Coronary artery (tissue), 2 donors: ENCODE results near the gene TINCR.
A peak's percentile ranks its signal among the peaks of the same experiment; 100 is the strongest.

Experiments used
- DNase-seq: peaks from one replicate; pipeline ENCODE4 v3.0.0-alpha.2; 2017; ENCODE audit warnings: low spot score
- H3K27ac ChIP-seq, 2 donors: fragments of 200-600 bp; sonication (generic); one replicate each; pipeline ENCODE4 v1.5.1; 2016 to 2019
- H3K4me3 ChIP-seq: fragments of 200-600 bp; sonication (generic); 2 replicates; pipeline ENCODE4 v1.5.1; 2016; ENCODE audit warnings: mild to moderate bottlenecking, moderate library complexity
- TF ChIP-seq, protein P1 (sequence below): fragments of 200-600 bp; sonication (generic); IDR thresholded peaks from one replicate; pipeline ENCODE4 v1.5.1; 2019; ENCODE audit warnings: antibody characterized with exemption

Gene TINCR

DNA sequence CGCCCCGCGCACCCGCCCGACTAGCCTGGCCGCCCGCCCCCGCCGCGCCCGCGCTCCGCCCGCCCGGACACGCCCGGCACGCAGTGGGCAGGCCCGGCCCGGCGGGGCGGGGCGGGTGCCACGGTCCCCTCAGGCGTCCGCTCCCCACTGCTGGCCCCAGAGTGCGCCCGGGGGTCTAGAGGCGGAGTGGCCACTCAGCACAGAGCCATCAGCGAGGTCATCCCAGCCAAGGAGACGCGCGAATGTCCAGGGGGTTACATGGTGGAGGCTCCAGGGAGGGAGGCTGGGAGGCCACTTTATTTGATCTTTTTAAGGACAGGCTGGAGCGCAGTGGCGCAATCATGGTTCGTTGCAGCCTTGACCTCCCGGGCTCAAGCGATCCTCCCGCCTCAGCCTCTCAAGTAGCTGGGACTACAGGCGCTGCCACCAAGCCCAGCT, 236 bp upstream of the TINCR start:
- no peak for DNase-seq
- Histone ChIP-seq H3K4me3 (peak overlapping the region; percentile 54), H3K27ac (no peak overlapping the region)
- TF ChIP-seq, protein P1, sequence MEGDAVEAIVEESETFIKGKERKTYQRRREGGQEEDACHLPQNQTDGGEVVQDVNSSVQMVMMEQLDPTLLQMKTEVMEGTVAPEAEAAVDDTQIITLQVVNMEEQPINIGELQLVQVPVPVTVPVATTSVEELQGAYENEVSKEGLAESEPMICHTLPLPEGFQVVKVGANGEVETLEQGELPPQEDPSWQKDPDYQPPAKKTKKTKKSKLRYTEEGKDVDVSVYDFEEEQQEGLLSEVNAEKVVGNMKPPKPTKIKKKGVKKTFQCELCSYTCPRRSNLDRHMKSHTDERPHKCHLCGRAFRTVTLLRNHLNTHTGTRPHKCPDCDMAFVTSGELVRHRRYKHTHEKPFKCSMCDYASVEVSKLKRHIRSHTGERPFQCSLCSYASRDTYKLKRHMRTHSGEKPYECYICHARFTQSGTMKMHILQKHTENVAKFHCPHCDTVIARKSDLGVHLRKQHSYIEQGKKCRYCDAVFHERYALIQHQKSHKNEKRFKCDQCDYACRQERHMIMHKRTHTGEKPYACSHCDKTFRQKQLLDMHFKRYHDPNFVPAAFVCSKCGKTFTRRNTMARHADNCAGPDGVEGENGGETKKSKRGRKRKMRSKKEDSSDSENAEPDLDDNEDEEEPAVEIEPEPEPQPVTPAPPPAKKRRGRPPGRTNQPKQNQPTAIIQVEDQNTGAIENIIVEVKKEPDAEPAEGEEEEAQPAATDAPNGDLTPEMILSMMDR = no peak

DNA sequence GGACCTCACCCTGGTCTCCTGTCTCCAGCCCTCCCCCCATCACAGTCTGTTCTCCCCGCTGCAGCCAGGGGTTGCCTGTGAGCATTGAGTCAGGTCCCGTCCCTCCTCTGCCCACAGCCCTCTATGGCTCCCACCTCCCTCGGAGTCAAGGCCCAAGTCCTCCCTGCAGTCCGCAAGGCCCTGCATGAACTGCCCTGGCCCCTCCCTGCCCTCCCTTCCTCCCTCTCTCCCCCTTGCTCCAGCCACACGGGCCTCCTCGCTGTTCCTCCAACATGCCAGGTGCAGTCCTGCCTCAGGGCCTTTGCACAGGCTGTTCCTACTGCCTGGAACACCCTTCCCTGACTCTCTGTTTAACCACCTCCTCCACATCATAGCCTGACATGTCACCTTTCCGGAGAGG, 2.8 kb downstream of the TINCR start:
- DNase-seq = no peak
- H3K27ac ChIP-seq = no peak overlapping the region

DNA sequence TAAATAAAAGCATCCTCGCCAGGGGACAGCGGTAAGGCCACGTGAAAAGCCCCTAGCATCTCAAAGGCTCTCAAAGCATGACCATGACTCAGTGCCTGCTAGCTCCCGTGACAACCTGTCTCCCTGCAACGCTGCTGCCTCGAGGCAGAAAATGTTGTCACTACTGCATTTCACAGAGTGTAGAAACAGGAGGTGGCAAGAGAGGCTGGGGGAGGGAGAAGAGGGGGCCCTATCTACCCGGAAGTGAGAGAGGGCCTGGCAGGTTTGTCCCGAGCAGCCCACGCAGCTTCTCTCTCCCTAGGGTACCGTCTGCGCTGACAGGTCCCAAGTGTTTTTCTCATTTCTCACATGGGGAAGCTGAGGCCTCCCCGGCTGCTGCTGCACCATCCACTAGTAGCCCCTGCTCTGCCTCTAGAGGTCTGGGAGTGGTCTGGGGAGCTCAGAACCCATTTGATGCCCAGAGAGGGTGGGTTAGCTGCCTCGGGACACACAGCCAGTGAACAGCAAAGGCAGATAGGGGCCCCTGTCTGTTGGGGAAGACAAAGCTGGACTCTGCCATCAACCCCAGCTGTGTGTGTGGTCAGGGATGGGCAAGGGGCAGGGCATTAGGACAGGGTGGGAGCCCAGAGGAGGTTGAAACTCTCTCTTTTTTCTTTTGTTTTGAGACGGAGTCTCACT, 3.7 kb downstream of the TINCR start:
- DNase-seq = no peak
- TF ChIP-seq, protein P1 = no peak
- H3K4me3 ChIP-seq = no peak overlapping the region
- H3K27ac ChIP-seq = no peak overlapping the region

More for the DNA sequence above, 2.8 kb downstream of the TINCR start:
- TF ChIP-seq, protein P1 = no peak
- no peak overlapping the region for H3K4me3 ChIP-seq

DNA sequence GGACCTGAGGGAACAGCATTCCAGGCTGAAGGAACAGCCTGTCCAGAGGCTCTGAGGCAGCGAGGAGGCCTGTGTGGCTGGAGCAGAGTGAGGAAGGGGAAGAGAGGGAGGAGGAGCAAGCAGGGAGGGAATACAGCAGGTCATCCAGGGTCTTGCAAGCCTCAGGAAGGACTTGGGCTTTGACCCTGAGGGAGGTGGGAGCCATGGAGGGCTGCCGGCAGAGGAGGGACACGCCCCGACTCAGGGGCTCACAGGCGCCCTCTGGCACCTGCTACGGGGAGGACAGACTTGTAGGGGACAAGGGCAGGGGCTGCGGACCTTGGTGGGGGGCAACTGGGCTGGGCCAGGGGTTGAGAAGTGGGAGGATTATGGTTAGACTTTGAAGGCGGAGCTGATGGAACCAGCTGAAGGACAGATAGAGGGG, 4.7 kb downstream of the TINCR start:
- TF ChIP-seq, protein P1 = no peak
- no peak for DNase-seq
- no peak overlapping the region for H3K4me3 ChIP-seq
- no peak overlapping the region for H3K27ac ChIP-seq

DNA sequence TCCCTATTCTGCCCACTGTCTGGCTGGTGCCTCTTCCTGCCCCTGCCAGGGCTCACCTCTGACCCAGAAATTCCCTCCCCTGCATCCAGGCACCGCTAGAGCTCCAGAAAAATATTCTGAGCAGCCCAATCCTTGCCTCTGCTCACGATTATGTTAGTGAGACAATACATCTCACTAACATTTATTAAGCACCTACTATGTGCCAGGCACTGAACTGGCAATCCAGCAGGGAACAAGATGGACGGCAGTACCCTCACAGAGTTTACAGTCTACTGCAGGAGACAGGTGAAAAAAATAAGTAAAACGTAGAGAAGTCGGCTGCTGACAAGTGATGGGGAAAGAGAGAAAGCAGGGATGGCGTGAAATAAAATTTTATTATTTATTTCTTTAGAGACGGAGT, 5.5 kb downstream of the TINCR start:
- Histone ChIP-seq H3K4me3 (no peak overlapping the region), H3K27ac (no peak overlapping the region)
- TF ChIP-seq, protein P1 = no peak
- DNase-seq = no peak

DNA sequence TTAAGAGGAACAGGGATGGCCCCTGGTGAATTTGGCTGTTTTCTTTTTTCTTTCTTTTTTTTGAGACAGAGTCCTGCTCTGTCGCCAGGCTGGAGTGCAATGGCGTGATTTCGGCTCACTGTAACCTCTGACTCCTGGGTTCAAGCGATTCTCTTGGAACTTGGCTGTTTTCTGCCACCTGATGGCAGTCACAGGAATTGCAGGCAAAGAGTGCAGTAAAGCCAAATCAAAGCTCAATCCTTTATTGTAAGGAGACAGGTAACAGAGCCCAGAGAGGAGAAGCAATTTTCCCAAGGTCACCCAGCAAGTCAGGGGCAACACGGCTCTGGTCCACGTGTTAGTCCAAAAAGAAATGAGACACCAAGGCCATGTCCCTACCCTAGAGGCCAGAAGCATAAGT, 6.2 kb downstream of the TINCR start:
- H3K4me3 ChIP-seq = no peak overlapping the region
- no peak for DNase-seq
- TF ChIP-seq, protein P1 = no peak

DNA sequence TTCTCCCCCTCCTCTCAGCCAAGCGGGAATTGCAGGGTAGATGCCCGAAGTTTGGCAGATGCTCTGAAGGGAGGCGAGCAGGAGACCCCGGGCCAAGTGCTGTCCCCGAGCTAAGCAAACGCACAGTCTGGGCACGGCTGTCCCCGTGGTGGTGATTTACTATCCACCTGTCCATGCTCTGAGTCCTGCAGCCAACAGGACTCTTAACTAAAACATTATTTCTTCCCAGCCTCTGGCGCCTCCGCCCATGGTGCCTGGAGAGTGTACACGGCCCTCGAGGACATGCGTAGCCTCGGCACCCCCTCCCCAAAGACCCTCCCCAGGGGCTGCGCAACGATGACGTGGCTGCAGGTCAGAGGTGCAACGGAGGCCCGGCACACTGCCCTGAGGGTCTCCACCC, 7.6 kb downstream of the TINCR start:
- no peak overlapping the region for H3K4me3 ChIP-seq
- DNase-seq = no peak
- TF ChIP-seq, protein P1 = no peak
- H3K27ac ChIP-seq = no peak overlapping the region

More for the DNA sequence above, 6.2 kb downstream of the TINCR start:
- H3K27ac ChIP-seq = no peak overlapping the region
